ENCODE data around the gene PSMF1. TPM values are rescaled to one million over a fixed set of nuclear protein-coding genes. Genes with fewer than 3 reads are reported as not detected.

The PSMF1 gene
- total and polyA plus RNA-seq, 2 experiments from 2014 or later: 73.7 to 84.2 TPM

DNA sequence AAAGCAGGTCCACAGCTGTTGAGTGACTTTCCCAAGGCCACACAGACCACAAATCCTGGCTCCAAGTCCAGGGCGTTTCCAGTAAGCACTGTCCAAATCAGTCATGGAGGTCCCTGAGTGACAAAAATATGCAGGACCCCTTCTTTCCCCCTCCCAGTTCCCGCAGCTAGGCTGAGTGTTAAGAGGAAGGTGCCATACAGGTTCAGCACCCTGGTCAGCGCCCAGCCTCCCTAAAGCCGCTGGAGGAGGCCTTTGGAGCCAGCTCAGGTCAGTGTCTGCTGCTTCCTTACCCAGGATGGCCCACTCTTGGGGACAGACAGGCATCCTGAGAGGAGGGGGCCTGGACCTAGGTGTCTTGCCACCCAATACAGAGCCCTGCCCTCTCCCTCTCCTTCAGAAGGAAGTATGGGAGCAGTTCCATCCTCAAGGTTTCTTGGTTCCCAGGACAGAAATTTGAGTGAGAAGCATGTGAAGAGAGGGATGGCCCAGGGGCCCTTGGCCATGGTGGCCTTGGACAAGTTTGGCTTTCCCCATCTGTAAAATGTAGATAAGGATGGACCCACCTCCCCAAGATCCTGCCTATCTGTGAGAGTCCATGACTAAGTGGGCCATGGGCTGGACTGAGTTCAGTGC, 53.2 kb downstream of the PSMF1 start:
- H3K4me2 ChIP-seq: no peak overlapping the region
- H3K36me3 ChIP-seq (ENCODE audit: insufficient read depth): 0 out of 2 replicates have a peak, but pooled peaks cover 2% of the 10 kb centered on the region
- Mint-ChIP-seq H3K27ac (no peak overlapping the region), H3K4me3 (no peak overlapping the region), H3K4me1 (no peaks in the 10 kb centered on the region), H3K27me3 (ENCODE audit: insufficient read depth, low read depth, poor library complexity) (no peaks in the 10 kb centered on the region), H3K9me3 (no peaks in the 10 kb centered on the region), H3K36me3 (ENCODE audit: low read depth) (peaks cover 25% of the 10 kb centered on the region)
- H3F3A ChIP-seq (replicated peaks; ENCODE audit: low read depth): no peaks in the 10 kb centered on the region
- H3K4me3 ChIP-seq: no peak overlapping the region
- peaks cover 5% of the 10 kb centered on the region for H4K20me1 ChIP-seq (replicated peaks; ENCODE audit: insufficient read depth)
- no peak overlapping the region for H3K27ac ChIP-seq (ENCODE audit: low read depth)
- H3K4me1 ChIP-seq (ENCODE audit: insufficient read depth): no peaks in the 10 kb centered on the region
- no peak for TF ChIP-seq JUNB (IDR thresholded peaks at IDR 0.05; ENCODE audit: unreplicated experiment)
- peak; percentile 85 for TF ChIP-seq REST (IDR thresholded peaks at IDR 0.05; ENCODE audit: unreplicated experiment)
- DNase-seq (ENCODE audit: low spot score) (peak; percentile 76), ATAC-seq (peak; percentile 92)
- no peaks in the 10 kb centered on the region for H3K9me2 ChIP-seq (ENCODE audit: insufficient read depth)
- H2AFZ ChIP-seq: no peak overlapping the region
- H3K27me3 ChIP-seq (ENCODE audit: insufficient read depth): no peaks in the 10 kb centered on the region
- H3K79me2 ChIP-seq (replicated peaks; ENCODE audit: insufficient read depth): no peaks in the 10 kb centered on the region

GRCh38 chr20:1173698-1174097, 55.3 kb downstream of the PSMF1 start:
- H3K4me1 ChIP-seq (ENCODE audit: insufficient read depth): no peaks in the 10 kb centered on the region
- no peaks in the 10 kb centered on the region for H3K27me3 ChIP-seq (ENCODE audit: insufficient read depth)
- H3K9me3 Mint-ChIP-seq: no peaks in the 10 kb centered on the region
- H3K36me3 ChIP-seq (ENCODE audit: insufficient read depth): no peaks in the 10 kb centered on the region
- no peak overlapping the region for H2AFZ ChIP-seq
- no peaks in the 10 kb centered on the region for H3K9me2 ChIP-seq (ENCODE audit: insufficient read depth)
- H3K4me3 Mint-ChIP-seq: no peak overlapping the region
- H3K27ac Mint-ChIP-seq: no peak overlapping the region
- H3K4me2 ChIP-seq: no peak overlapping the region
- peaks cover 5% of the 10 kb centered on the region for H4K20me1 ChIP-seq (replicated peaks; ENCODE audit: insufficient read depth)
- H3K4me1 Mint-ChIP-seq: 0 out of 3 replicates have a peak, but pooled peaks cover 5% of the 10 kb centered on the region
- H3K4me3 ChIP-seq: no peak overlapping the region
- no peak for ATAC-seq
- H3K27ac ChIP-seq (ENCODE audit: low read depth): no peak overlapping the region
- peaks cover 10% of the 10 kb centered on the region for H3K36me3 Mint-ChIP-seq (ENCODE audit: low read depth)
- H3K79me2 ChIP-seq (replicated peaks; ENCODE audit: insufficient read depth): no peaks in the 10 kb centered on the region
- H3F3A ChIP-seq (replicated peaks; ENCODE audit: low read depth): no peaks in the 10 kb centered on the region
- DNase-seq (ENCODE audit: low spot score): no peak
- H3K27me3 Mint-ChIP-seq (ENCODE audit: insufficient read depth, low read depth, poor library complexity): peaks cover 3% of the 10 kb centered on the region
- no peak for TF ChIP-seq CREB1 (CRISPR knock-in tag; IDR thresholded peaks at IDR 0.05; ENCODE audit: low read depth)
- TF ChIP-seq, protein P1, sequence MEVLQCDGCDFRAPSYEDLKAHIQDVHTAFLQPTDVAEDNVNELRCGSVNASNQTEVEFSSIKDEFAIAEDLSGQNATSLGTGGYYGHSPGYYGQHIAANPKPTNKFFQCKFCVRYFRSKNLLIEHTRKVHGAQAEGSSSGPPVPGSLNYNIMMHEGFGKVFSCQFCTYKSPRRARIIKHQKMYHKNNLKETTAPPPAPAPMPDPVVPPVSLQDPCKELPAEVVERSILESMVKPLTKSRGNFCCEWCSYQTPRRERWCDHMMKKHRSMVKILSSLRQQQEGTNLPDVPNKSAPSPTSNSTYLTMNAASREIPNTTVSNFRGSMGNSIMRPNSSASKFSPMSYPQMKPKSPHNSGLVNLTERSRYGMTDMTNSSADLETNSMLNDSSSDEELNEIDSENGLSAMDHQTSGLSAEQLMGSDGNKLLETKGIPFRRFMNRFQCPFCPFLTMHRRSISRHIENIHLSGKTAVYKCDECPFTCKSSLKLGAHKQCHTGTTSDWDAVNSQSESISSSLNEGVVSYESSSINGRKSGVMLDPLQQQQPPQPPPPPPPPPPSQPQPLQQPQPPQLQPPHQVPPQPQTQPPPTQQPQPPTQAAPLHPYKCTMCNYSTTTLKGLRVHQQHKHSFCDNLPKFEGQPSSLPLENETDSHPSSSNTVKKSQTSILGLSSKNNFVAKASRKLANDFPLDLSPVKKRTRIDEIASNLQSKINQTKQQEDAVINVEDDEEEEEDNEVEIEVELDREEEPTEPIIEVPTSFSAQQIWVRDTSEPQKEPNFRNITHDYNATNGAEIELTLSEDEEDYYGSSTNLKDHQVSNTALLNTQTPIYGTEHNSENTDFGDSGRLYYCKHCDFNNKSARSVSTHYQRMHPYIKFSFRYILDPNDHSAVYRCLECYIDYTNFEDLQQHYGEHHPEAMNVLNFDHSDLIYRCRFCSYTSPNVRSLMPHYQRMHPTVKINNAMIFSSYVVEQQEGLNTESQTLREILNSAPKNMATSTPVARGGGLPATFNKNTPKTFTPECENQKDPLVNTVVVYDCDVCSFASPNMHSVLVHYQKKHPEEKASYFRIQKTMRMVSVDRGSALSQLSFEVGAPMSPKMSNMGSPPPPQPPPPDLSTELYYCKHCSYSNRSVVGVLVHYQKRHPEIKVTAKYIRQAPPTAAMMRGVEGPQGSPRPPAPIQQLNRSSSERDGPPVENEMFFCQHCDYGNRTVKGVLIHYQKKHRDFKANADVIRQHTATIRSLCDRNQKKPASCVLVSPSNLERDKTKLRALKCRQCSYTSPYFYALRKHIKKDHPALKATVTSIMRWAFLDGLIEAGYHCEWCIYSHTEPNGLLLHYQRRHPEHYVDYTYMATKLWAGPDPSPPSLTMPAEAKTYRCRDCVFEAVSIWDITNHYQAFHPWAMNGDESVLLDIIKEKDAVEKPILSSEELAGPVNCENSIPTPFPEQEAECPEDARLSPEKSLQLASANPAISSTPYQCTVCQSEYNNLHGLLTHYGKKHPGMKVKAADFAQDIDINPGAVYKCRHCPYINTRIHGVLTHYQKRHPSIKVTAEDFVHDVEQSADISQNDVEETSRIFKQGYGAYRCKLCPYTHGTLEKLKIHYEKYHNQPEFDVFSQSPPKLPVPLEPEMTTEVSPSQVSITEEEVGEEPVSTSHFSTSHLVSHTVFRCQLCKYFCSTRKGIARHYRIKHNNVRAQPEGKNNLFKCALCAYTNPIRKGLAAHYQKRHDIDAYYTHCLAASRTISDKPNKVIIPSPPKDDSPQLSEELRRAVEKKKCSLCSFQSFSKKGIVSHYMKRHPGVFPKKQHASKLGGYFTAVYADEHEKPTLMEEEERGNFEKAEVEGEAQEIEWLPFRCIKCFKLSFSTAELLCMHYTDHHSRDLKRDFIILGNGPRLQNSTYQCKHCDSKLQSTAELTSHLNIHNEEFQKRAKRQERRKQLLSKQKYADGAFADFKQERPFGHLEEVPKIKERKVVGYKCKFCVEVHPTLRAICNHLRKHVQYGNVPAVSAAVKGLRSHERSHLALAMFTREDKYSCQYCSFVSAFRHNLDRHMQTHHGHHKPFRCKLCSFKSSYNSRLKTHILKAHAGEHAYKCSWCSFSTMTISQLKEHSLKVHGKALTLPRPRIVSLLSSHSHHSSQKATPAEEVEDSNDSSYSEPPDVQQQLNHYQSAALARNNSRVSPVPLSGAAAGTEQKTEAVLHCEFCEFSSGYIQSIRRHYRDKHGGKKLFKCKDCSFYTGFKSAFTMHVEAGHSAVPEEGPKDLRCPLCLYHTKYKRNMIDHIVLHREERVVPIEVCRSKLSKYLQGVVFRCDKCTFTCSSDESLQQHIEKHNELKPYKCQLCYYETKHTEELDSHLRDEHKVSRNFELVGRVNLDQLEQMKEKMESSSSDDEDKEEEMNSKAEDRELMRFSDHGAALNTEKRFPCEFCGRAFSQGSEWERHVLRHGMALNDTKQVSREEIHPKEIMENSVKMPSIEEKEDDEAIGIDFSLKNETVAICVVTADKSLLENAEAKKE (CRISPR knock-in tag; IDR thresholded peaks at IDR 0.05): no peak
- no peak for TF ChIP-seq EZH2 (IDR thresholded peaks at IDR 0.05; ENCODE audit: low read depth, unreplicated experiment)
- TF ChIP-seq ZNF114 (CRISPR knock-in tag; IDR thresholded peaks at IDR 0.05): no peak
- no peak for TF ChIP-seq POLR2AphosphoS5 (IDR thresholded peaks at IDR 0.05; ENCODE audit: low read depth)
- TF ChIP-seq NANOG (IDR thresholded peaks at IDR 0.05; ENCODE audit: borderline replicate concordance): no peak
- TF ChIP-seq ETS1 (IDR thresholded peaks at IDR 0.05): no peak
